ENCODE data around the gene BABAM2. TPM values are rescaled to one million over a fixed set of nuclear protein-coding genes. Genes with fewer than 3 reads are reported as not detected.

BABAM2 gene
- total RNA-seq, 2 experiments from 2014 or later, result 50.7 to 51.0 TPM

GRCh38 chr2:28339516-28340175 lies 449.1 kb downstream of the BABAM2 start:
- no peaks in the 10 kb centered on the region for H3K9me3 Mint-ChIP-seq
- POLR2A ChIA-PET, result no interaction called here
- no peak overlapping the region for H3K27ac Mint-ChIP-seq
- peaks cover 7% of the 10 kb centered on the region for H3K4me1 Mint-ChIP-seq
- H3K4me3 Mint-ChIP-seq, result no peak overlapping the region
- H3K27me3 Mint-ChIP-seq, result no peaks in the 10 kb centered on the region
- peaks cover 5% of the 10 kb centered on the region for H3K36me3 Mint-ChIP-seq
- ATAC-seq (ENCODE audit: low read depth) (no peak), DNase-seq (no peak)

GRCh38 chr2:28340312-28341202 lies 450.0 kb downstream of the BABAM2 start:
- no peak for ATAC-seq (ENCODE audit: low read depth)
- no peak overlapping the region for H3K27ac Mint-ChIP-seq
- H3K9me3 Mint-ChIP-seq, result no peaks in the 10 kb centered on the region
- POLR2A ChIA-PET, result no interaction called here
- DNase-seq, result no peak
- peaks cover 5% of the 10 kb centered on the region for H3K36me3 Mint-ChIP-seq
- H3K4me3 Mint-ChIP-seq, result no peak overlapping the region
- H3K4me1 Mint-ChIP-seq, result peaks cover 7% of the 10 kb centered on the region
- H3K27me3 Mint-ChIP-seq, result no peaks in the 10 kb centered on the region

- Mint-ChIP-seq H3K4me1 (peaks cover 7% of the 10 kb centered on the region), H3K27me3 (no peaks in the 10 kb centered on the region), H3K9me3 (no peaks in the 10 kb centered on the region), H3K27ac (no peak overlapping the region), H3K36me3 (peaks cover 5% of the 10 kb centered on the region), H3K4me3 (no peak overlapping the region)
- DNase-seq (no peak), ATAC-seq (ENCODE audit: low read depth) (no peak)
- POLR2A ChIA-PET, result no interaction called here
These were observed 450.8 kb downstream of the BABAM2 start for GRCh38 chr2:28341208-28341891.

GRCh38 chr2:28342081-28342967 lies 451.8 kb downstream of the BABAM2 start:
- Mint-ChIP-seq H3K4me1 (peaks cover 7% of the 10 kb centered on the region), H3K27me3 (no peaks in the 10 kb centered on the region), H3K4me3 (no peak overlapping the region), H3K36me3 (peaks cover 5% of the 10 kb centered on the region), H3K9me3 (no peaks in the 10 kb centered on the region), H3K27ac (no peak overlapping the region)
- DNase-seq (no peak), ATAC-seq (ENCODE audit: low read depth) (no peak)
- POLR2A ChIA-PET, result no interaction called here

GRCh38 chr2:28343184-28343942 lies 452.8 kb downstream of the BABAM2 start:
- Mint-ChIP-seq H3K27ac (no peak overlapping the region), H3K4me3 (no peak overlapping the region), H3K36me3 (peaks cover 5% of the 10 kb centered on the region), H3K27me3 (no peaks in the 10 kb centered on the region), H3K9me3 (no peaks in the 10 kb centered on the region), H3K4me1 (peaks cover 13% of the 10 kb centered on the region)
- POLR2A ChIA-PET, result no interaction called here
- DNase-seq, result no peak
- no peak for ATAC-seq (ENCODE audit: low read depth)

GRCh38 chr2:28343971-28344715 lies 453.6 kb downstream of the BABAM2 start:
- Mint-ChIP-seq H3K36me3 (peaks cover 2% of the 10 kb centered on the region), H3K4me1 (peaks cover 12% of the 10 kb centered on the region), H3K9me3 (no peaks in the 10 kb centered on the region), H3K27me3 (no peaks in the 10 kb centered on the region), H3K27ac (no peak overlapping the region), H3K4me3 (no peak overlapping the region)
- DNase-seq (peak; percentile 25), ATAC-seq (ENCODE audit: low read depth) (no peak)
- POLR2A ChIA-PET, result no interaction called here

- Mint-ChIP-seq H3K27me3 (no peaks in the 10 kb centered on the region), H3K4me3 (no peak overlapping the region), H3K4me1 (peaks cover 12% of the 10 kb centered on the region), H3K36me3 (no peaks in the 10 kb centered on the region), H3K27ac (no peak overlapping the region), H3K9me3 (no peaks in the 10 kb centered on the region)
- ATAC-seq (ENCODE audit: low read depth) (no peak), DNase-seq (peak; percentile 25)
- POLR2A ChIA-PET, result no interaction called here
These were observed 454.3 kb downstream of the BABAM2 start for GRCh38 chr2:28344756-28345373.

GRCh38 chr2:28345619-28346018 lies 455.1 kb downstream of the BABAM2 start:
- Mint-ChIP-seq H3K27ac (peak overlapping the region; percentile 44), H3K36me3 (no peaks in the 10 kb centered on the region), H3K9me3 (no peaks in the 10 kb centered on the region), H3K4me1 (peaks cover 12% of the 10 kb centered on the region), H3K27me3 (no peaks in the 10 kb centered on the region), H3K4me3 (no peak overlapping the region)
- DNase-seq (peak; percentile 17), ATAC-seq (ENCODE audit: low read depth) (no peak)
- POLR2A ChIA-PET, result interaction anchor here (1.0 kb wide), 1 partner anchor 14 kb away, joined by 3 read pairs; no protein-coding TSS in a partner anchor

- H3K4me3 Mint-ChIP-seq, result no peak overlapping the region
- H3K27me3 Mint-ChIP-seq, result no peaks in the 10 kb centered on the region
- no peaks in the 10 kb centered on the region for H3K36me3 Mint-ChIP-seq
- peak overlapping the region; percentile 45 for H3K27ac Mint-ChIP-seq
- POLR2A ChIA-PET, result interaction anchor here (1.0 to 1.1 kb wide), 2 partner anchors 13 kb away, joined by 3 read pairs; no protein-coding TSS in a partner anchor
- ATAC-seq (ENCODE audit: low read depth) (no peak), DNase-seq (peak; percentile 21)
- H3K4me1 Mint-ChIP-seq, result peaks cover 12% of the 10 kb centered on the region
- H3K9me3 Mint-ChIP-seq, result no peaks in the 10 kb centered on the region
These were observed 456.1 kb downstream of the BABAM2 start for GRCh38 chr2:28346587-28346986.

GRCh38 chr2:28347193-28347592 lies 456.7 kb downstream of the BABAM2 start:
- DNase-seq, result no peak
- Mint-ChIP-seq H3K4me1 (peaks cover 12% of the 10 kb centered on the region), H3K4me3 (no peak overlapping the region), H3K9me3 (no peaks in the 10 kb centered on the region), H3K27ac (peak overlapping the region; percentile 87), H3K36me3 (no peaks in the 10 kb centered on the region), H3K27me3 (no peaks in the 10 kb centered on the region)
- POLR2A ChIA-PET, result interaction anchor here (1.1 to 1.7 kb wide), 2 partner anchors 12 to 45 kb away, joined by 3 to 13 read pairs; partner anchors contain the start of gene FOSL2
- ATAC-seq (ENCODE audit: low read depth), result no peak

- no peak for DNase-seq
- H3K36me3 Mint-ChIP-seq, result no peaks in the 10 kb centered on the region
- peak overlapping the region; percentile 87 for H3K27ac Mint-ChIP-seq
- peak overlapping the region; percentile 48 for H3K4me3 Mint-ChIP-seq
- POLR2A ChIA-PET, result interaction anchor here (1.1 to 1.7 kb wide), 2 partner anchors 12 to 44 kb away, joined by 3 to 13 read pairs; partner anchors contain the start of gene FOSL2
- no peaks in the 10 kb centered on the region for H3K9me3 Mint-ChIP-seq
- H3K4me1 Mint-ChIP-seq, result peaks cover 12% of the 10 kb centered on the region
- ATAC-seq (ENCODE audit: low read depth), result no peak
- no peaks in the 10 kb centered on the region for H3K27me3 Mint-ChIP-seq
These were observed 457.1 kb downstream of the BABAM2 start for GRCh38 chr2:28347596-28347995.
